Astrocyte (in vitro differentiated cells and primary cell): ENCODE measurements around the gene LIME1.

Experiments
- EZH2 ChIP-seq: IDR thresholded peaks from 2 replicates; pipeline ENCODE4 v1.6.1; 2012; ENCODE audit warnings: mild to moderate bottlenecking, low read length, inconsistent platforms; ENCODE audit not compliant: insufficient read depth
- TF ChIP-seq, protein P1 (sequence below): IDR thresholded peaks from 2 replicates; pipeline ENCODE4 v1.5.1; 2011; ENCODE audit warnings: low read depth, mild to moderate bottlenecking, inconsistent platforms, low read length, moderate library complexity; ENCODE audit not compliant: insufficient read depth

- TF ChIP-seq, protein P1, sequence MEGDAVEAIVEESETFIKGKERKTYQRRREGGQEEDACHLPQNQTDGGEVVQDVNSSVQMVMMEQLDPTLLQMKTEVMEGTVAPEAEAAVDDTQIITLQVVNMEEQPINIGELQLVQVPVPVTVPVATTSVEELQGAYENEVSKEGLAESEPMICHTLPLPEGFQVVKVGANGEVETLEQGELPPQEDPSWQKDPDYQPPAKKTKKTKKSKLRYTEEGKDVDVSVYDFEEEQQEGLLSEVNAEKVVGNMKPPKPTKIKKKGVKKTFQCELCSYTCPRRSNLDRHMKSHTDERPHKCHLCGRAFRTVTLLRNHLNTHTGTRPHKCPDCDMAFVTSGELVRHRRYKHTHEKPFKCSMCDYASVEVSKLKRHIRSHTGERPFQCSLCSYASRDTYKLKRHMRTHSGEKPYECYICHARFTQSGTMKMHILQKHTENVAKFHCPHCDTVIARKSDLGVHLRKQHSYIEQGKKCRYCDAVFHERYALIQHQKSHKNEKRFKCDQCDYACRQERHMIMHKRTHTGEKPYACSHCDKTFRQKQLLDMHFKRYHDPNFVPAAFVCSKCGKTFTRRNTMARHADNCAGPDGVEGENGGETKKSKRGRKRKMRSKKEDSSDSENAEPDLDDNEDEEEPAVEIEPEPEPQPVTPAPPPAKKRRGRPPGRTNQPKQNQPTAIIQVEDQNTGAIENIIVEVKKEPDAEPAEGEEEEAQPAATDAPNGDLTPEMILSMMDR: no peak
- TF ChIP-seq EZH2: no peak
Measured at GRCh38 chr20:63733579-63734081, 2.8 kb upstream of the LIME1 start.
